ENCODE measurements around the gene RBM24. TPM values are rescaled to one million over a fixed set of nuclear protein-coding genes. Genes with fewer than 3 reads are reported as not detected.

The RBM24 gene
- total and polyA plus RNA-seq, 2 experiments from 2014 or later: 0.29 to 0.97 TPM

DNA sequence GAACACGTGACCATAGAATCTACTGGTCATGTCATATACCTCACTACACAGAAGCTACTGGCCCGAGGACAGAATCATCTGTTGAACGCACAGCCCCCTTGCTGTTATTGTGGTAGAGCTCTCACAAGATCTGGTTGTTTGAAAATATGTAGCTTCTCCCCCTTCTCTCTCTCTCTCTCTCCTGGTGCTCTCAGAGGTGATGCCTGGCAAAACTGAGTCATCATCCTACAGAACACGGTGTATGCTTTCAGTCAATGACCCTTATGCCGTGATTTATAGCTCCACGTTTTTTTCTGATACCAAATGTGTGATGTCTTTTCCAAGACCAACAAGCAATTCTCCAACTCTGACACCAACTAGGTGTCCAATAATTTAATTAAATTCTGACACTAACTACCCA is 13.0 kb upstream of the RBM24 start:
- no peaks in the 10 kb centered on the region for H4K20me1 ChIP-seq (ENCODE audit: insufficient read depth, poor library complexity, severe bottlenecking)
- no peaks in the 10 kb centered on the region for H3K9me2 ChIP-seq (replicated peaks; ENCODE audit: insufficient read depth)
- H3K36me3 ChIP-seq (replicated peaks; ENCODE audit: insufficient read depth, low read depth): no peaks in the 10 kb centered on the region
- no peak overlapping the region for H3K27ac ChIP-seq
- no peaks in the 10 kb centered on the region for H3K27me3 ChIP-seq
- no peak overlapping the region for H3K4me3 ChIP-seq
- no peaks in the 10 kb centered on the region for H3K9me3 ChIP-seq (ENCODE audit: low read depth)
- H2AFZ ChIP-seq: no peak overlapping the region
- 79% methylated on average over 6 of the region's 6 CpGs for WGBS (ENCODE audit: low lambda C conversion rate, missing lambda C conversion rate)
- TF ChIP-seq EZH2phosphoT487 (IDR thresholded peaks at IDR 0.05; ENCODE audit: low read depth, severe bottlenecking, unreplicated experiment) (no peak), EZH2 (IDR thresholded peaks at IDR 0.05; ENCODE audit: borderline replicate concordance) (no peak)
- TF ChIP-seq, protein P1, sequence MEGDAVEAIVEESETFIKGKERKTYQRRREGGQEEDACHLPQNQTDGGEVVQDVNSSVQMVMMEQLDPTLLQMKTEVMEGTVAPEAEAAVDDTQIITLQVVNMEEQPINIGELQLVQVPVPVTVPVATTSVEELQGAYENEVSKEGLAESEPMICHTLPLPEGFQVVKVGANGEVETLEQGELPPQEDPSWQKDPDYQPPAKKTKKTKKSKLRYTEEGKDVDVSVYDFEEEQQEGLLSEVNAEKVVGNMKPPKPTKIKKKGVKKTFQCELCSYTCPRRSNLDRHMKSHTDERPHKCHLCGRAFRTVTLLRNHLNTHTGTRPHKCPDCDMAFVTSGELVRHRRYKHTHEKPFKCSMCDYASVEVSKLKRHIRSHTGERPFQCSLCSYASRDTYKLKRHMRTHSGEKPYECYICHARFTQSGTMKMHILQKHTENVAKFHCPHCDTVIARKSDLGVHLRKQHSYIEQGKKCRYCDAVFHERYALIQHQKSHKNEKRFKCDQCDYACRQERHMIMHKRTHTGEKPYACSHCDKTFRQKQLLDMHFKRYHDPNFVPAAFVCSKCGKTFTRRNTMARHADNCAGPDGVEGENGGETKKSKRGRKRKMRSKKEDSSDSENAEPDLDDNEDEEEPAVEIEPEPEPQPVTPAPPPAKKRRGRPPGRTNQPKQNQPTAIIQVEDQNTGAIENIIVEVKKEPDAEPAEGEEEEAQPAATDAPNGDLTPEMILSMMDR (IDR thresholded peaks at IDR 0.05; ENCODE audit: poor library complexity): no peak
- no peaks in the 10 kb centered on the region for H3K4me1 ChIP-seq (ENCODE audit: insufficient read depth)
- H3K4me2 ChIP-seq: no peak overlapping the region
- H3K79me2 ChIP-seq: no peaks in the 10 kb centered on the region
- DNase-seq (ENCODE audit: low spot score): no peak

- no peak overlapping the region for H3K4me2 ChIP-seq
Measured at GRCh38 chr6:17269840-17270239, 11.3 kb upstream of the RBM24 start.

GRCh38 chr6:17271628-17272027 is 9.5 kb upstream of the RBM24 start:
- TF ChIP-seq EZH2 (IDR thresholded peaks at IDR 0.05; ENCODE audit: borderline replicate concordance): no peak
- TF ChIP-seq EZH2phosphoT487 (IDR thresholded peaks at IDR 0.05; ENCODE audit: low read depth, severe bottlenecking, unreplicated experiment): no peak
- TF ChIP-seq, protein P1 (IDR thresholded peaks at IDR 0.05; ENCODE audit: poor library complexity): no peak
- H2AFZ ChIP-seq: no peak overlapping the region
- no peaks in the 10 kb centered on the region for H4K20me1 ChIP-seq (ENCODE audit: insufficient read depth, poor library complexity, severe bottlenecking)
- no peak overlapping the region for H3K27ac ChIP-seq
- no peaks in the 10 kb centered on the region for H3K36me3 ChIP-seq (replicated peaks; ENCODE audit: insufficient read depth, low read depth)
- no peak overlapping the region for H3K4me2 ChIP-seq
- no peaks in the 10 kb centered on the region for H3K9me3 ChIP-seq (ENCODE audit: low read depth)
- WGBS (ENCODE audit: low lambda C conversion rate, missing lambda C conversion rate): 72% methylated on average over 3 of the region's 3 CpGs
- H3K27me3 ChIP-seq: peaks cover under 1% of the 10 kb centered on the region
- no peaks in the 10 kb centered on the region for H3K4me1 ChIP-seq (ENCODE audit: insufficient read depth)
- no peaks in the 10 kb centered on the region for H3K9me2 ChIP-seq (replicated peaks; ENCODE audit: insufficient read depth)
- no peak overlapping the region for H3K4me3 ChIP-seq
- no peaks in the 10 kb centered on the region for H3K79me2 ChIP-seq
- no peak for DNase-seq (ENCODE audit: low spot score)

More at GRCh38 chr6:17269840-17270239, 11.3 kb upstream of the RBM24 start:
- Histone ChIP-seq H3K36me3 (replicated peaks; ENCODE audit: insufficient read depth, low read depth) (no peaks in the 10 kb centered on the region), H3K4me3 (no peak overlapping the region), H2AFZ (no peak overlapping the region), H3K9me2 (replicated peaks; ENCODE audit: insufficient read depth) (no peaks in the 10 kb centered on the region), H3K27me3 (no peaks in the 10 kb centered on the region), H3K27ac (no peak overlapping the region), H3K9me3 (ENCODE audit: low read depth) (no peaks in the 10 kb centered on the region), H3K4me1 (ENCODE audit: insufficient read depth) (no peaks in the 10 kb centered on the region), H3K79me2 (no peaks in the 10 kb centered on the region), H4K20me1 (ENCODE audit: insufficient read depth, poor library complexity, severe bottlenecking) (no peaks in the 10 kb centered on the region)
- WGBS (ENCODE audit: low lambda C conversion rate, missing lambda C conversion rate): 86% methylated on average over 3 of the region's 3 CpGs
- no peak for DNase-seq (ENCODE audit: low spot score)
- no peak for TF ChIP-seq EZH2 (IDR thresholded peaks at IDR 0.05; ENCODE audit: borderline replicate concordance)
- TF ChIP-seq EZH2phosphoT487 (IDR thresholded peaks at IDR 0.05; ENCODE audit: low read depth, severe bottlenecking, unreplicated experiment): no peak
- TF ChIP-seq, protein P1 (IDR thresholded peaks at IDR 0.05; ENCODE audit: poor library complexity): no peak

DNA sequence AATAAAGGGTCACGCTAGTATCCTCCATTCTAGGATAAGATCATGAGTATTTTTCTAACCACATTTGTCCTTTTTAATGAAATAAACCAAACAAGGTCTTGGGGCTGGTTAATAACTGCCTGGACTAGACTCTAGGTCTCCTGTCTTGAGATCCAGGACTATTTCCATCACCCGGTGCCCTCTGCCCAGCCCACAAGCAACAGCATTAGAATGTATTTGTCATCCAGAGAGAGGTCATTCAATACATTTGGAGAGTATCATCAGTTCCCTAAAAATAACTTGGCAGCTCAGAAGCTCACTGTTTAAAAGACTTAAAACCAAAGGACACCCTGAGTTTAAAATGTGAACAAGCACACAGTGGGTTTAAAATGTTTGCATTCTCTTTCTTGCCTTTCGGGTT is 4.4 kb upstream of the RBM24 start:
- Histone ChIP-seq H3K36me3 (replicated peaks; ENCODE audit: insufficient read depth, low read depth) (no peaks in the 10 kb centered on the region), H4K20me1 (ENCODE audit: insufficient read depth, poor library complexity, severe bottlenecking) (no peaks in the 10 kb centered on the region), H3K9me3 (ENCODE audit: low read depth) (no peaks in the 10 kb centered on the region), H3K4me2 (no peak overlapping the region), H3K79me2 (no peaks in the 10 kb centered on the region), H2AFZ (no peak overlapping the region), H3K4me1 (ENCODE audit: insufficient read depth) (no peaks in the 10 kb centered on the region), H3K27me3 (peaks cover 23% of the 10 kb centered on the region), H3K9me2 (replicated peaks; ENCODE audit: insufficient read depth) (no peaks in the 10 kb centered on the region), H3K4me3 (no peak overlapping the region), H3K27ac (no peak overlapping the region)
- no peak for DNase-seq (ENCODE audit: low spot score)
- TF ChIP-seq EZH2 (IDR thresholded peaks at IDR 0.05; ENCODE audit: borderline replicate concordance) (no peak), EZH2phosphoT487 (IDR thresholded peaks at IDR 0.05; ENCODE audit: low read depth, severe bottlenecking, unreplicated experiment) (no peak)
- TF ChIP-seq, protein P1 (IDR thresholded peaks at IDR 0.05; ENCODE audit: poor library complexity): no peak
- 85% methylated on average over 3 of the region's 3 CpGs for WGBS (ENCODE audit: low lambda C conversion rate, missing lambda C conversion rate)
